ENCODE results near the gene ZDHHC24.

The ZDHHC24 gene

GRCh38 chr11:66471142-66471541 lies 74.7 kb downstream of the ZDHHC24 start:
- H3K9me2 ChIP-seq (replicated peaks; ENCODE audit: low read depth, low read length), result no peaks in the 10 kb centered on the region
- no peak for TF ChIP-seq EZH2phosphoT487 (IDR thresholded peaks at IDR 0.05; ENCODE audit: borderline replicate concordance)
- no peak for TF ChIP-seq CTCF (conservative IDR thresholded peaks at IDR 0.05; ENCODE audit: low read length)
- no peak overlapping the region for H3K4me3 ChIP-seq (ENCODE audit: low read length, poor library complexity, severe bottlenecking)
- no peaks in the 10 kb centered on the region for H3K79me2 ChIP-seq (ENCODE audit: insufficient read depth, low read length)
- no peaks in the 10 kb centered on the region for H4K20me1 ChIP-seq (ENCODE audit: insufficient read depth, low read length, poor library complexity, severe bottlenecking)
- no peaks in the 10 kb centered on the region for H3K36me3 ChIP-seq (ENCODE audit: insufficient read depth, low read length)
- peaks cover 14% of the 10 kb centered on the region for H3K4me1 ChIP-seq (ENCODE audit: insufficient read depth, low read length, poor library complexity, severe bottlenecking)
- no peaks in the 10 kb centered on the region for H3F3A ChIP-seq (ENCODE audit: low read depth)
- H3K9ac ChIP-seq (ENCODE audit: low read depth, low read length, poor library complexity, severe bottlenecking), result no peak overlapping the region
- H3K9me3 ChIP-seq (ENCODE audit: insufficient read depth, low read depth, low read length), result no peaks in the 10 kb centered on the region
- H3K27me3 ChIP-seq (ENCODE audit: insufficient read depth, low read length, poor library complexity, severe bottlenecking), result no peaks in the 10 kb centered on the region
- no peak overlapping the region for H3K4me2 ChIP-seq (ENCODE audit: low read depth, low read length, poor library complexity, severe bottlenecking)
- H2AFZ ChIP-seq (ENCODE audit: low read length), result no peak overlapping the region

Measured in Loucy (cell line).